Stimulated activated CD8-positive, alpha-beta memory T cell treated with anti-CD3 and anti-CD28 coated beads, Interleukin-4, amount 100 ng/mL, for 1 hour (primary cell): Measurements from ENCODE around the gene C7orf57.
"Not testable (repeated sequence)": the region's sequence is repeated elsewhere in the genome, so short reads cannot be mapped to it uniquely, and the experiment has no call there.

Source experiments
- DNase-seq, 2 donors: peaks; one replicate each; pipeline ENCODE4 v3.0.0-alpha.2; 2020; ENCODE audit warnings: low read depth in 2 of 2, low spot score in 1 of 2

C7orf57 gene

GRCh38 chr7:48033922-48034321, 1.4 kb upstream of the C7orf57 start:
- no peak for DNase-seq

GRCh38 chr7:48035967-48036478, 680 bp downstream of the C7orf57 start:
- DNase-seq = peak in 1 of 2 donors; percentile 2

- no peak for DNase-seq
These were observed 3.6 kb downstream of the C7orf57 start for GRCh38 chr7:48038815-48039506.

GRCh38 chr7:48040944-48041652, 5.8 kb downstream of the C7orf57 start:
- no peak for DNase-seq

GRCh38 chr7:48041653-48041970, 6.3 kb downstream of the C7orf57 start:
- DNase-seq = no peak

- DNase-seq = no peak
These were observed 6.9 kb downstream of the C7orf57 start for GRCh38 chr7:48042216-48042615.

GRCh38 chr7:48042636-48043035, 7.3 kb downstream of the C7orf57 start:
- DNase-seq = no peak

- DNase-seq = no peak
These were observed 9.9 kb downstream of the C7orf57 start for GRCh38 chr7:48045195-48045765.

GRCh38 chr7:48046458-48046857, 11.1 kb downstream of the C7orf57 start:
- DNase-seq = no peak

- no peak for DNase-seq
These were observed 12.8 kb downstream of the C7orf57 start for GRCh38 chr7:48048113-48048512.

GRCh38 chr7:48049850-48050249, 14.5 kb downstream of the C7orf57 start:
- no peak for DNase-seq

GRCh38 chr7:48052748-48053147, 17.4 kb downstream of the C7orf57 start:
- DNase-seq = no peak

- no peak for DNase-seq
These were observed 18.4 kb downstream of the C7orf57 start for GRCh38 chr7:48053736-48054135.

- no peak for DNase-seq
These were observed 23.6 kb downstream of the C7orf57 start for GRCh38 chr7:48058990-48059389.

- no peak for DNase-seq
These were observed 24.4 kb downstream of the C7orf57 start for GRCh38 chr7:48059706-48060105.

- DNase-seq = no peak
These were observed 28.6 kb downstream of the C7orf57 start for GRCh38 chr7:48063985-48064384.

- no peak for DNase-seq
These were observed 32.1 kb downstream of the C7orf57 start for GRCh38 chr7:48067475-48067874.

- DNase-seq = no peak
These were observed 38.9 kb downstream of the C7orf57 start for GRCh38 chr7:48074204-48074654.

- DNase-seq = no peak
These were observed 42.1 kb downstream of the C7orf57 start for GRCh38 chr7:48077423-48077822.

- DNase-seq = no peak
These were observed 43.1 kb downstream of the C7orf57 start for GRCh38 chr7:48078470-48078869.

- DNase-seq = not testable (repeated sequence)
These were observed 47.0 kb downstream of the C7orf57 start for GRCh38 chr7:48082378-48082777.

- DNase-seq = no peak
These were observed 47.9 kb downstream of the C7orf57 start for GRCh38 chr7:48083114-48083830.
